ENCODE measurements around the gene TAS1R1.

The TAS1R1 gene

GRCh38 chr1:6602669-6603237, 47.6 kb downstream of the TAS1R1 start, which contains the start of gene KLHL21:
KLHL21 (minus strand) TSS chr1:6602869; CDS start chr1:6602817, 52 bp downstream.
- H3K4me3 ChIP-seq (ENCODE audit: low read depth, low read length): peak within 1 kb of the TSS; percentile 81
- no peaks in the 10 kb centered on the region for H3K27me3 ChIP-seq
- TF ChIP-seq CTCF (IDR thresholded peaks at IDR 0.05; ENCODE audit: low read depth, low read length): no peak
- peak; percentile 89 for DNase-seq
- no peaks in the 10 kb centered on the region for H3K9me3 ChIP-seq
- H3K4me1 ChIP-seq: no peaks in the 10 kb centered on the region; the same call in 1 of the 2 replicates
- H3K36me3 ChIP-seq: peaks cover 5% of the 10 kb centered on the region

GRCh38 chr1:6603238-6603914, 48.3 kb downstream of the TAS1R1 start:
- Histone ChIP-seq H3K27me3 (no peaks in the 10 kb centered on the region), H3K4me3 (ENCODE audit: low read depth, low read length) (peak overlapping the region; percentile 62), H3K4me1 (no peaks in the 10 kb centered on the region; the same call in 1 of the 2 replicates), H3K9me3 (no peaks in the 10 kb centered on the region), H3K36me3 (peaks cover 3% of the 10 kb centered on the region; the same call in 1 of the 2 replicates)
- no peak for TF ChIP-seq CTCF (IDR thresholded peaks at IDR 0.05; ENCODE audit: low read depth, low read length)
- DNase-seq: peak; percentile 37

GRCh38 chr1:6603915-6604558, 48.9 kb downstream of the TAS1R1 start:
- no peak for TF ChIP-seq CTCF (IDR thresholded peaks at IDR 0.05; ENCODE audit: low read depth, low read length)
- DNase-seq: no peak
- Histone ChIP-seq H3K36me3 (peaks cover under 1% of the 10 kb centered on the region; the same call in 1 of the 2 replicates), H3K27me3 (no peaks in the 10 kb centered on the region), H3K4me1 (no peaks in the 10 kb centered on the region; the same call in 1 of the 2 replicates), H3K4me3 (ENCODE audit: low read depth, low read length) (peak overlapping the region; percentile 62; the same call in 1 of the 2 replicates), H3K9me3 (no peaks in the 10 kb centered on the region)

GRCh38 chr1:6612641-6613360, 57.7 kb downstream of the TAS1R1 start:
- H3K9me3 ChIP-seq: no peaks in the 10 kb centered on the region
- no peak for DNase-seq
- H3K27me3 ChIP-seq: no peaks in the 10 kb centered on the region
- H3K36me3 ChIP-seq: no peaks in the 10 kb centered on the region
- H3K4me3 ChIP-seq (ENCODE audit: low read depth, low read length): peak overlapping the region; percentile 66
- no peaks in the 10 kb centered on the region for H3K4me1 ChIP-seq
- TF ChIP-seq CTCF (IDR thresholded peaks at IDR 0.05; ENCODE audit: low read depth, low read length): no peak

GRCh38 chr1:6613361-6614018, 58.4 kb downstream of the TAS1R1 start, which contains the start of gene PHF13:
PHF13 (plus strand) TSS chr1:6613731; CDS start chr1:6614067, 336 bp downstream.
- H3K4me1 ChIP-seq: no peaks in the 10 kb centered on the region
- H3K36me3 ChIP-seq: no peaks in the 10 kb centered on the region
- no peaks in the 10 kb centered on the region for H3K27me3 ChIP-seq
- DNase-seq: peak; percentile 96
- H3K4me3 ChIP-seq (ENCODE audit: low read depth, low read length): peak within 1 kb of the TSS; percentile 66
- no peak for TF ChIP-seq CTCF (IDR thresholded peaks at IDR 0.05; ENCODE audit: low read depth, low read length)
- no peaks in the 10 kb centered on the region for H3K9me3 ChIP-seq
